Omental fat pad (tissue), 4 donors: ENCODE measurements around the gene SLC25A36. TPM values are rescaled to one million over a fixed set of nuclear protein-coding genes. Genes with fewer than 3 reads are reported as not detected.
"Not testable (repeated sequence)": the region's sequence is repeated elsewhere in the genome, so short reads cannot be mapped to it uniquely, and the experiment has no call there.

ENCODE experiments used
- ATAC-seq: fragments of 150-250 bp; one replicate; pipeline ENCODE4 v1.9.1; 2016; ENCODE audit warnings: mild to moderate bottlenecking, moderate library complexity; ENCODE audit not compliant: low FRiP score
- DNase-seq: peaks from one replicate; pipeline ENCODE4 v3.0.0-alpha.2; 2019; ENCODE audit warnings: low spot score
- total RNA-seq, 4 donors: library from RNA; depleted of rRNA; stranded (reverse); fragments of >200 nt; gene quantifications; one replicate each; pipeline ENCODE4 v1.1.0, GENCODE V29; 2016
- TF ChIP-seq, protein P1 (sequence below), 3 donors: fragments of 450-650 bp; IDR thresholded peaks; one replicate each; pipeline ENCODE4 v1.5.1; 2016 to 2017; ENCODE audit warnings: antibody characterized with exemption in 3 of 3, mild to moderate bottlenecking in 3 of 3, moderate library complexity in 2 of 3

Gene SLC25A36
- total RNA-seq, 4 donors from 2014 or later, result 50.9 to 77.9 (median 55.4) TPM

DNA sequence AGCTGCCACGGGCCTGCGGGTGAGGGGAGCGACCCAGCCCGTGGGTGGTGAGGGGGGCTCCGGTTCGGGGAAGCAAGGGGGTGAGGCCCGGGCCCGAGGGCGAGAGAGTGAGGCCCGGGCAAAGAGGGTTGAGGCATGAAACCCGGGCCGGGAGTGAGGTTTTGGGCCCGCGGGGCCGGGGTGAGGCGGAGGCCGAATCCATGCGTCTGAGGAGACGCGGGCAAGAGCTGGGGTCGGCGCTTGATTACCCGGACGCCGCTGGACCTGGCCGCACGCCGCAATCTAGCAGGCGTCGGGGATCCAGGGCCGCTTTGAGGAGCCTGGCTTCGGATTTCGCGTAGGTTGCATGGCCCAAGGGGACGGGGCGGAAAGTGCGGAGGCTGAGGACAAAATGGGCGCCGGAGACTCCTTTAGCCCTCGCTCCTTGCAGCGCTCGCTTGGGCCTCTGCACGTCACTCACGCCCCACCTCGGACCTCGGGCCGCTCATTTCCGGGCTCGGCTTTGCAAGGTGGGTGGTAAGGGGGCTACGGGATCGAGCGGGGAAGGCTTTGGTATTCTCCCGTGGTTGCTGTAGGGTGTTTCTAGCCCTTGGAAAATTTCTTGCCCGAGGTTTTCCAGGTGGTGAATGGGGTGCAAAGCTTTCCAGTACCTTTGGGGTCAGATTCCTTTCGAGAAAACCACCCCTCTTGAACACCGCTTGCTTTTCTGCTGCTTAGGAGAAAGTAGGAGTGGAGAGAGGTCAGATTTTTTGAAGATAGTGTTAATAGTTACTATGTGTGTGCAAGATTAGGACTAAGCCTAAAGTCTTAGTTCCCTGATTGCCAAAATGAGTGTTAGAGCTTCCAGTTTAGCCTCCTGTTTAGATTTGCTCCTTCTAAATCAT, 827 bp downstream of the SLC25A36 start:
- peak; percentile 27 for DNase-seq
- ATAC-seq, result peak; percentile 49
- TF ChIP-seq, protein P1, sequence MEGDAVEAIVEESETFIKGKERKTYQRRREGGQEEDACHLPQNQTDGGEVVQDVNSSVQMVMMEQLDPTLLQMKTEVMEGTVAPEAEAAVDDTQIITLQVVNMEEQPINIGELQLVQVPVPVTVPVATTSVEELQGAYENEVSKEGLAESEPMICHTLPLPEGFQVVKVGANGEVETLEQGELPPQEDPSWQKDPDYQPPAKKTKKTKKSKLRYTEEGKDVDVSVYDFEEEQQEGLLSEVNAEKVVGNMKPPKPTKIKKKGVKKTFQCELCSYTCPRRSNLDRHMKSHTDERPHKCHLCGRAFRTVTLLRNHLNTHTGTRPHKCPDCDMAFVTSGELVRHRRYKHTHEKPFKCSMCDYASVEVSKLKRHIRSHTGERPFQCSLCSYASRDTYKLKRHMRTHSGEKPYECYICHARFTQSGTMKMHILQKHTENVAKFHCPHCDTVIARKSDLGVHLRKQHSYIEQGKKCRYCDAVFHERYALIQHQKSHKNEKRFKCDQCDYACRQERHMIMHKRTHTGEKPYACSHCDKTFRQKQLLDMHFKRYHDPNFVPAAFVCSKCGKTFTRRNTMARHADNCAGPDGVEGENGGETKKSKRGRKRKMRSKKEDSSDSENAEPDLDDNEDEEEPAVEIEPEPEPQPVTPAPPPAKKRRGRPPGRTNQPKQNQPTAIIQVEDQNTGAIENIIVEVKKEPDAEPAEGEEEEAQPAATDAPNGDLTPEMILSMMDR (IDR thresholded peaks at IDR 0.05), result no peak

DNA sequence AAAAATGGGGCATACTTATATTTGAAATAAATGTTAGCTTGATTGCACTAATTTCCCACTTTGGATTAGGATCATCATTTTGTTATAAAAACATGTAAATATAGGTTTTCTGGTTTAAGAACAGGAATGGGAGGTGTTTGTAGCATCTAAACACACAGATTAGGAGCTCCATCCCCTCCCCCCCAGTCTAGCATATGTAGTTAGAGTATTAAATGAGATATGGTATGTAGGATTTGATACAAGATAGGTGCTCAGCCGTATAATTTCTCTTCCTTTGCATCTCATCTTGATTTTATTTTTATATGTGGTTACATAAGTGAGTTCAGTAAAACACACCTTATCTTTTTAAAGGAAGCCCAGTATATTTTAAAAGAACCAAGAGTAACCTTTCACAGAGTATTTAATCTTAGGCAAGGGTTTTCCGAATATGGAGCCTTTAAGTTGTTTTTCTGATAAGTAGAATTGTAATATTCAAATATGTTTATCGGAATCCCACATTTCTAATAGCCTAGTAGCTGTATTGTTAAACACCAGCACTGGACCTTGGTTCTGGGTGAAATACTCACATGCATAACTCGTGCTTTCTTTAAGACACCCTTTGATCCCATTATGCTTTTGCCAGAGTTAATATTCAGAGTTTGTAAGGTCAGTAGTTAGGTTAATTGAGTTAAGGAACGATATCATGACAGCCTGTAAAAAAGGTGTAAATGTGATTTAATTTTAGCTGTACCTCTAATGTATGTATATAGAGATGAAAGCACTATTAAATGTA, 2.3 kb downstream of the SLC25A36 start:
- TF ChIP-seq, protein P1 (IDR thresholded peaks at IDR 0.05), result no peak
- DNase-seq, result no peak
- ATAC-seq, result no peak

DNA sequence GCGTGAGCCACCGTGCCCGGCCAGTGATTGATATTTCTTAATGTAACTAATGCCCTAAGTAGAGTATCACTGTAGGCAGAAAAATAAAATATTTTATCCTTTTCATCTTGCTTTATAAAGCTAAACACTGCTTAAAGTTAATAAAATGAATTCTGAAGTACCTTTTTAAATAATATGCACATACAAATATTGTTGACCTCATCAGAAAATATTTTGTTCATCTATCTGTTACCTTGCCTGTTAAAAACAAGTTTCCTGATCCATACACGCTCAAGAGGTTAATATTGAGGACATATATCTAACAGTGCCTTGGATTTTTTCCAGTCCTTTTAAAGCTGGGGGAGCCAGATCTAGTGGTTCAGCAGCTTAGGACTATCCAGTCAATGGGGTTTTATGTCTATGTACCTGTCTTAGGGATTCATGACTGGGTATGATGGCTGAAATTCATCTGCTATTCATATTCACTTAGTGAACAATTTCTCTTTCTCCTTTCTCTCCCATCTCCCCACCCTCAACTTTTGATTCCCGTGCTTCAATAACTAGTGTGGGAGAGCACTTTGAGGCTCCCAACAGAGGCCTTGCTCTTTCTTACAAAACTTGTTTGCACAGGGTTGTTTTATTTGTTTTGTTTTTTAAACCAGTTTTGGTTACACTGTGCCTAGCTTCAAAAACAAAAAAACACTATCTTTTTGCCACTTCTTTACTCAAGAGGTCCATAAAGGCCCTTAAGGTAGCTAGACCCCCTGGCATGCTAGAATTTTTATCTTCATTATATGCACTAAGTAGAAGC, 7.0 kb downstream of the SLC25A36 start:
- TF ChIP-seq, protein P1 (IDR thresholded peaks at IDR 0.05), result no peak
- ATAC-seq (no peak), DNase-seq (no peak)

DNA sequence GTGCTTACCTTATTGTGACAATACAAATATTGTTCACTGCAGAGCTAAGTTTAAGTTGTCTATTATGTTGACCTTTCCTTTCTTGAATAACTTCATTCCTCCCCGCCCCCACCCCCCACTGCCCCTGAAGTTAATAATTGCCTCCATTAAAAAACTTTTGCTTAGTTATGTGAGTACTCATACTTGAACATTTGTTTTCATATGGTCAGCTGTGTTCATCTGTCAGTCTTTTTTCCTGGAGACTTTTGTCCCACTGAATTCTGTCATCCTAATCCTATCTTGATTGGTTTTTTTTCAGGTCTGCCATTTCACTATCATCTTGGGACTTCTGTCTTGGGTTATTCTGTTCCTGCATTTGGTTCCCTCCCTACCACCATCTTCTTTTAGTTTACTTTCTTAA, 8.5 kb downstream of the SLC25A36 start:
- TF ChIP-seq, protein P1 (IDR thresholded peaks at IDR 0.05), result no peak
- DNase-seq (no peak), ATAC-seq (no peak)

DNA sequence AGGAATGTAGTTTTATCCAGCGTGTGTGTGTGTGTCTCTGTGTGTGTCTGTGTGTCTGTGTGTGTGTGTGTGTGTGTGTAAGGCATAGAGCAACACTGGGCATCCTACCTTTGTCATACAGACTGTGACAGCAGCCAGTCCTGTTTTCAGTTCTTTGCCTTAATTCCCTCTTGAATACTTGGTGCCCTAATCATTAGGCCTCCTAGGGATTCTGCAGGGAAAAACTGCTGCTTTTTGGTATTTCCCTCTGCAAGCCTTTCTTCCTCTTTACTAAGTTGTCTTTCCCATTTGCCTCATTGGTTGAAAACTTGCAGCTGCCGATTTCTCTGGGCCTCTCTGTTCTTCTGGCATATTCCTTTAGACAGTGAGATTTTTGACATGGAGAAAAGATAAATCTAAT, 9.2 kb downstream of the SLC25A36 start:
- ATAC-seq, result no peak
- DNase-seq, result no peak
- TF ChIP-seq, protein P1 (IDR thresholded peaks at IDR 0.05), result no peak

DNA sequence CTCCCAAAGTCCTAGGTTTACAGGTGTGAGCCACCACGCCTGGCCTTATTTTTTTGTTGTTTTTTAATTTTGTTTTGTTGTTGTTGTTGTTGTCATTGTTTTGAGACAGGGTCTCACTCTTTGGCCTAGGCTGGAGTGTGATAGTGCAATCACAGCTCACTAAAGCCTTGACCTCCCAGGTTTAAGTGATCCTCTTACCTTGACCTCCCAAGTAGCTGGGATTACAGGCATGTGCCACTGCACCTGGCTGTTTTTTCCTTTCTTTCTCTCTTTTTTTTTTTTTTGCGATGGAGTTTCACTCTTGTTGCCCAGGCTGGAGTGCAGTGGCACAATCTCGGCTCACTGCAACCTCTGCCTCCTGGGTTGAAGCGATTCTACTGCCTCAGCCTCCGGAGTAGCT, 10.1 kb downstream of the SLC25A36 start:
- not testable (repeated sequence) for ATAC-seq, DNase-seq
